ENCODE measurements around the gene RIN1.
"Not testable (repeated sequence)": the region's sequence is repeated elsewhere in the genome, so short reads cannot be mapped to it uniquely, and the experiment has no call there.

Gene RIN1

GRCh38 chr11:66350560-66351235 is 14.5 kb upstream of the RIN1 start:
- DNase-seq = not testable (repeated sequence)

- no peak for DNase-seq
Measured at GRCh38 chr11:66349084-66349386, 12.8 kb upstream of the RIN1 start.

- DNase-seq = peak; percentile 92
Measured at GRCh38 chr11:66347425-66348276, 11.4 kb upstream of the RIN1 start, which contains the start of gene B4GAT1. Gene B4GAT1 (minus strand): TSS chr11:66347629. CDS start chr11:66347545, 84 bp downstream.

- no peak for DNase-seq
Measured at GRCh38 chr11:66346476-66347424, 10.5 kb upstream of the RIN1 start.

- no peak for DNase-seq
Measured at GRCh38 chr11:66345316-66345649, 9.0 kb upstream of the RIN1 start.

GRCh38 chr11:66344550-66345315 is 8.5 kb upstream of the RIN1 start, which contains the start of gene BRMS1:
Gene BRMS1 (minus strand): TSS chr11:66345104. CDS start chr11:66342234, 2,870 bp downstream.
- peak; percentile 95 for DNase-seq

- no peak for DNase-seq
Measured at GRCh38 chr11:66343176-66343575, 6.9 kb upstream of the RIN1 start.

GRCh38 chr11:66341502-66342126 is 5.4 kb upstream of the RIN1 start:
- DNase-seq = no peak

GRCh38 chr11:66340596-66341501 is 4.6 kb upstream of the RIN1 start:
- DNase-seq = no peak

GRCh38 chr11:66339686-66340483 is 3.7 kb upstream of the RIN1 start:
- DNase-seq = no peak

- no peak for DNase-seq
Measured at GRCh38 chr11:66339162-66339675, 3.0 kb upstream of the RIN1 start.

GRCh38 chr11:66338276-66339161 is 2.3 kb upstream of the RIN1 start:
- no peak for DNase-seq

GRCh38 chr11:66337103-66337899 is 1.1 kb upstream of the RIN1 start:
- no peak for DNase-seq

- no peak for DNase-seq
Measured at GRCh38 chr11:66335531-66336233, 552 bp downstream of the RIN1 start.

GRCh38 chr11:66334605-66335442 is 1.4 kb downstream of the RIN1 start:
- DNase-seq = no peak

Measured in stimulated activated CD4-positive, alpha-beta T cell treated with anti-CD3 and anti-CD28 coated beads, Interleukin-1b, Interleukin-23, amount 100 ng/mL, for 48 hours (primary cell).